Placental pericyte (primary cell): ENCODE results near the gene BBOF1. TPM values are rescaled to one million over a fixed set of nuclear protein-coding genes. Genes with fewer than 3 reads are reported as not detected.

Experiments used
- small RNA-seq: library from RNA; depleted of rRNA; stranded (forward); fragments of <200 nt; gene quantifications from one replicate; pipeline ENCODE3, GENCODE V24; 2012; ENCODE audit warnings: low replicate concordance
- total RNA-seq: library from RNA; depleted of rRNA; stranded (reverse); fragments of >200 nt; gene quantifications from 2 replicates; pipeline ENCODE4 v1.2.3, GENCODE V29; 2012

Gene BBOF1
- total RNA-seq, result 5.9 and 8.5 TPM in 2 replicates

GRCh38 chr14:74018586-74019407 is at the start of gene BBOF1, which contains the start of gene ENTPD5:
Gene BBOF1 (plus strand): TSS chr14:74019349. CDS start chr14:74019479, 130 bp downstream.
Gene ENTPD5 (minus strand): TSS chr14:74019288. CDS start chr14:73988102, 31,186 bp downstream.

GRCh38 chr14:74084277-74085046 is 65.3 kb downstream of the BBOF1 start, which contains the start of the genes ALDH6A1 and LIN52:
Gene ALDH6A1 (minus strand): TSS chr14:74084453. CDS start chr14:74084394, 59 bp downstream.
Gene LIN52 (plus strand): TSS chr14:74084956. CDS start chr14:74084975, 19 bp downstream.

Small RNAs within 50 kb of the gene (small RNA-seq; reads per million reads assigned to genes)
- not detected for gene AC005480.2

Other genes starting within 250 kb of the BBOF1 start
- 3.1 and 4.3 TPM in 2 replicates for gene PTGR2, start 167.5 kb upstream of the BBOF1 start, total RNA-seq
- gene ZNF410, start 132.5 kb upstream of the BBOF1 start, total RNA-seq, result 83.4 and 86.3 TPM in 2 replicates
- gene FAM161B, start 69.3 kb upstream of the BBOF1 start, total RNA-seq, result 3.3 and 3.7 TPM in 2 replicates
- 14.0 and 25.9 TPM in 2 replicates for gene COQ6, start 69.0 kb upstream of the BBOF1 start, total RNA-seq
- 12.7 and 13.5 TPM in 2 replicates for gene ENTPD5, start 61 bp upstream of the BBOF1 start, total RNA-seq
- 12.7 and 92.1 TPM in 2 replicates for gene ALDH6A1, start 65.1 kb downstream of the BBOF1 start, total RNA-seq
- 11.3 and 13.1 TPM in 2 replicates for gene LIN52, start 65.6 kb downstream of the BBOF1 start, total RNA-seq
- not detected in 2 replicates for gene VSX2, start 220.1 kb downstream of the BBOF1 start, total RNA-seq